Left hindlimb (tissue), 1 donor: ENCODE results near the gene EFCAB12.
"Not testable (repeated sequence)": the region's sequence is repeated elsewhere in the genome, so short reads cannot be mapped to it uniquely, and the experiment has no call there.

Experiments
- DNase-seq: peaks from one replicate; pipeline ENCODE4 v3.0.0-alpha.2; 2018

Gene EFCAB12

GRCh38 chr3:129363356-129363755 is 65.1 kb downstream of the EFCAB12 start:
- not testable (repeated sequence) for DNase-seq

GRCh38 chr3:129360705-129361460 is 67.6 kb downstream of the EFCAB12 start:
- no peak for DNase-seq

GRCh38 chr3:129360171-129360611 is 68.2 kb downstream of the EFCAB12 start:
- DNase-seq = no peak

GRCh38 chr3:129358772-129359371 is 69.6 kb downstream of the EFCAB12 start:
- DNase-seq = no peak

GRCh38 chr3:129358177-129358771 is 70.2 kb downstream of the EFCAB12 start:
- no peak for DNase-seq

GRCh38 chr3:129357616-129358015 is 70.8 kb downstream of the EFCAB12 start:
- DNase-seq = no peak

GRCh38 chr3:129356756-129357425 is 71.5 kb downstream of the EFCAB12 start:
- DNase-seq = no peak

GRCh38 chr3:129353589-129353941 is 74.9 kb downstream of the EFCAB12 start:
- DNase-seq = no peak

- no peak for DNase-seq
Observed at GRCh38 chr3:129352650-129353588, 75.5 kb downstream of the EFCAB12 start.

GRCh38 chr3:129352045-129352444 is 76.4 kb downstream of the EFCAB12 start:
- no peak for DNase-seq
